Fibroblast of lung (primary cell): ENCODE measurements around the gene FOXP2.

Source experiments
- EZH2 ChIP-seq: IDR thresholded peaks from 2 replicates; pipeline ENCODE4 v1.5.1; 2012; ENCODE audit warnings: low read length, control low read depth, mild to moderate bottlenecking; ENCODE audit errors: missing control alignments
- TF ChIP-seq, protein P1 (sequence below), 2 donors: IDR thresholded peaks in 1 of 2; conservative IDR thresholded peaks in 1 of 2; 1 replicate in 1 of 2; 2 replicates in 1 of 2; pipeline ENCODE4 v1.5.1; 2011 to 2012; ENCODE audit warnings: low read length in 2 of 2, control low read depth in 1 of 2, inconsistent platforms in 1 of 2, low read depth in 1 of 2, mild to moderate bottlenecking in 1 of 2

GRCh38 chr7:114466917-114467316, 52.3 kb downstream of the FOXP2 start:
- TF ChIP-seq, protein P1, sequence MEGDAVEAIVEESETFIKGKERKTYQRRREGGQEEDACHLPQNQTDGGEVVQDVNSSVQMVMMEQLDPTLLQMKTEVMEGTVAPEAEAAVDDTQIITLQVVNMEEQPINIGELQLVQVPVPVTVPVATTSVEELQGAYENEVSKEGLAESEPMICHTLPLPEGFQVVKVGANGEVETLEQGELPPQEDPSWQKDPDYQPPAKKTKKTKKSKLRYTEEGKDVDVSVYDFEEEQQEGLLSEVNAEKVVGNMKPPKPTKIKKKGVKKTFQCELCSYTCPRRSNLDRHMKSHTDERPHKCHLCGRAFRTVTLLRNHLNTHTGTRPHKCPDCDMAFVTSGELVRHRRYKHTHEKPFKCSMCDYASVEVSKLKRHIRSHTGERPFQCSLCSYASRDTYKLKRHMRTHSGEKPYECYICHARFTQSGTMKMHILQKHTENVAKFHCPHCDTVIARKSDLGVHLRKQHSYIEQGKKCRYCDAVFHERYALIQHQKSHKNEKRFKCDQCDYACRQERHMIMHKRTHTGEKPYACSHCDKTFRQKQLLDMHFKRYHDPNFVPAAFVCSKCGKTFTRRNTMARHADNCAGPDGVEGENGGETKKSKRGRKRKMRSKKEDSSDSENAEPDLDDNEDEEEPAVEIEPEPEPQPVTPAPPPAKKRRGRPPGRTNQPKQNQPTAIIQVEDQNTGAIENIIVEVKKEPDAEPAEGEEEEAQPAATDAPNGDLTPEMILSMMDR (conservative IDR thresholded peaks at IDR 0.05 in 1 of 2, IDR thresholded peaks at IDR 0.05 in 1 of 2; ENCODE audit: low read depth in 1 of 2, low read length in 2 of 2) = no peak
- TF ChIP-seq EZH2 = no peak
